SJSA1 (cell line): ENCODE data around the gene YEATS2. TPM values are rescaled to one million over a fixed set of nuclear protein-coding genes. Genes with fewer than 3 reads are reported as not detected.
A peak's percentile ranks its signal among the peaks of the same experiment; 100 is the strongest.
"Not testable (repeated sequence)": the region's sequence is repeated elsewhere in the genome, so short reads cannot be mapped to it uniquely, and the experiment has no call there.

ENCODE experiments used
- DNase-seq, 2 experiments: peaks; one replicate each; pipeline ENCODE4 v3.0.0-alpha.2; 2015 to 2020; ENCODE audit warnings: low spot score in 2 of 2, low read depth in 1 of 2
- H3K27ac ChIP-seq: fragments of 250-450 bp; sonication (Bioruptor Pico); 2 replicates; pipeline ENCODE4 v1.5.1; 2020; ENCODE audit warnings: mild to moderate bottlenecking, moderate library complexity
- H3K27me3 ChIP-seq: fragments of 250-450 bp; sonication (Bioruptor Pico); replicated peaks from 2 replicates; pipeline ENCODE4 v1.5.1; 2020; ENCODE audit warnings: mild to moderate bottlenecking, moderate library complexity
- H3K36me3 ChIP-seq: fragments of 250-450 bp; sonication (Bioruptor Pico); 2 replicates; pipeline ENCODE4 v1.5.1; 2020; ENCODE audit warnings: mild to moderate bottlenecking
- H3K4me1 ChIP-seq: fragments of 250-450 bp; sonication (Bioruptor Pico); replicated peaks from 2 replicates; pipeline ENCODE4 v1.6.1; 2021; ENCODE audit warnings: mild to moderate bottlenecking
- H3K4me3 ChIP-seq: fragments of 250-450 bp; sonication (Bioruptor Pico); 2 replicates; pipeline ENCODE4 v1.5.1; 2020; ENCODE audit warnings: mild to moderate bottlenecking
- H3K9me3 ChIP-seq: fragments of 250-450 bp; sonication (Bioruptor Pico); replicated peaks from 2 replicates; pipeline ENCODE4 v1.5.1; 2020; ENCODE audit warnings: mild to moderate bottlenecking
- total RNA-seq: library from RNA; depleted of rRNA; stranded (reverse); fragments of >200 nt; shearing (Covaris generic); gene quantifications from 2 replicates; pipeline ENCODE4 v1.2.3, GENCODE V29; 2014

Gene YEATS2
- total RNA-seq, 1 experiment from 2014 or later = 20.0 TPM

GRCh38 chr3:183733553-183733952 lies 36.0 kb downstream of the YEATS2 start:
- no peaks in the 10 kb centered on the region for H3K9me3 ChIP-seq
- H3K27ac ChIP-seq = no peak overlapping the region
- H3K36me3 ChIP-seq = peaks cover 59% of the 10 kb centered on the region
- H3K27me3 ChIP-seq = no peaks in the 10 kb centered on the region
- no peak for DNase-seq
- no peaks in the 10 kb centered on the region for H3K4me1 ChIP-seq
- no peak overlapping the region for H3K4me3 ChIP-seq

- Histone ChIP-seq H3K4me3 (no peak overlapping the region), H3K9me3 (no peaks in the 10 kb centered on the region), H3K4me1 (no peaks in the 10 kb centered on the region), H3K36me3 (peaks cover 54% of the 10 kb centered on the region), H3K27me3 (no peaks in the 10 kb centered on the region), H3K27ac (no peak overlapping the region)
- no peak for DNase-seq
Observed at GRCh38 chr3:183734750-183735494, 37.3 kb downstream of the YEATS2 start.

DNA sequence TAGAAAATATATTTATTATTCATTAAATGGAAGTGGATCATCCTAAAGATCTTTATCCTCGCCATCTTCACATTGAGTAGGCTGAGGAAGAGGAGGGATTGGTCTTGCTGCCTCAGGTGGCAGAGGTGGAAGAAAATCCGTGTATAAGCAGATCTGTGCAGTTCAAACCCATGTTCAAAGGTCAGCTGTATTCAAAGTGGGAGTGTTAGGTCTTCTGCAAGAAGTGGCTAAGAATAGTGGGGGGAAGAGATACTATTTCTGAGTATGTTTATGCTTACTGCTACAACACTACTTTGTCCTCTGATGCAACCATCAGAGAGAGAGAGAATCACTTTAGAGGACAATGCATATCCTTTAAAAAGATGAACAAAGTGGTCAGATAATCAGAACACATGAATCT lies 39.5 kb downstream of the YEATS2 start:
- DNase-seq = no peak
- H3K4me1 ChIP-seq = no peaks in the 10 kb centered on the region
- H3K36me3 ChIP-seq = peaks cover 54% of the 10 kb centered on the region
- H3K9me3 ChIP-seq = no peaks in the 10 kb centered on the region
- H3K27me3 ChIP-seq = no peaks in the 10 kb centered on the region
- no peak overlapping the region for H3K4me3 ChIP-seq
- no peak overlapping the region for H3K27ac ChIP-seq

DNA sequence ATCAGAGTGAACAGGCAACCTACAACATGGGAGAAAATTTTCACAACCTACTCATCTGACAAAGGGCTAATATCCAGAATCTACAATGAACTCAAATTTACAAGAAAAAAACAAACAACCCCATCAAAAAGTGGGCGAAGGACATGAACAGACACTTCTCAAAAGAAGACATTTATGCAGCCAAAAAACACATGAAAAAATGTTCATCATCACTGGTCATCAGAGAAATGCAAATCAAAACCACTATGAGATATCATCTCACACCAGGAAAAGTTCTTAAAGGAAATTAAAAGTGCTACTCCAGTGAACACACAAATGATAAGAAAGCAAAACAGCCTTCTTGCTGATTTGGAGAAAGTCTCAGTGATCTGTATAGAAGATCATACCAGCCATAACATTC lies 42.6 kb downstream of the YEATS2 start:
- peaks cover 57% of the 10 kb centered on the region for H3K36me3 ChIP-seq
- not testable (repeated sequence) for H3K27me3 ChIP-seq, H3K4me1 ChIP-seq, H3K4me3 ChIP-seq, DNase-seq, H3K9me3 ChIP-seq, H3K27ac ChIP-seq

- H3K36me3 ChIP-seq = peaks cover 40% of the 10 kb centered on the region
Observed at GRCh38 chr3:183743231-183743630, 45.6 kb downstream of the YEATS2 start.

DNA sequence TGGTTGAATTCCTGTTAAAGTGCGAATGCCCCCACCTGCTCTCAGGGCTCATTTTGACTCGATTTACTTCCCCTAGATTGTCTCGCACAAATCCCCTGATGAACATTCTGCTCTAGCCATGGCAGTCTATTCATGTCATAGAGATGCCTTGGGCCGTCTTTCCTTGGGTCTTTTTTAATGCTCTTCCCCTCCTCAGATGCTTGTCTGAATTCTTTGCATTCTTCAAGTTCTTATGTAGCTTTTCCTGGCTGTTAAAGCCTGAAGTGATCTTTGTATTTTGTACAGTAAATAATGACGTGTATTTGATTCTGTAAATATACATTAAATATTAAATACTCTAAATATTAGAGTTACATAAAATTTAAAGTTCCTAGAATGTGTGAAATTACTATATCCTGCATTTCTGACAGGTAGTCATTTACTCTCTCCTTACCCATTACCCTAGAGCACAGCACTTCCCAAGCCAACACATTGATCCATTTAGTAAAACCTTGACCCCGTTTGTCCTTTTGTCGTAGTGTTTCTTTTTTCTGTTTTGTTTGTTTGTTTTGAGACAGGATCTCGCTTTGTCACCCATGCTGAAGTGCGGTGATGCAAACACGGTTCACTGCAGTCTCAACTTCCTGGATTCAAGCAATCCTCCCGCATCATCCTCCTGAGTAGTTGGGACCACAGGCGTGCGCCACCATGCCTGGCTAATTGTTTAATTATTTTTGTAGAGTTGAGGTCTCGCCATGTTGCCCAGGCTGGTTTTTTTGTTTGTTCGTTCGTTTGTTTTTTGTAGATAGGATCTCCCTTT lies 47.9 kb downstream of the YEATS2 start:
- Histone ChIP-seq H3K4me3 (no peak overlapping the region), H3K4me1 (peaks cover 18% of the 10 kb centered on the region), H3K9me3 (no peaks in the 10 kb centered on the region), H3K36me3 (peaks cover 44% of the 10 kb centered on the region), H3K27me3 (no peaks in the 10 kb centered on the region), H3K27ac (peak overlapping the region; percentile 79)
- peak; percentile 56 to 66 for DNase-seq

More at GRCh38 chr3:183743231-183743630, 45.6 kb downstream of the YEATS2 start:
- DNase-seq = no peak
- Histone ChIP-seq H3K9me3 (no peaks in the 10 kb centered on the region), H3K4me1 (peaks cover 18% of the 10 kb centered on the region), H3K27me3 (no peaks in the 10 kb centered on the region), H3K27ac (no peak overlapping the region), H3K4me3 (no peak overlapping the region)

GRCh38 chr3:183754052-183754451 lies 56.5 kb downstream of the YEATS2 start:
- Histone ChIP-seq H3K36me3 (peaks cover 60% of the 10 kb centered on the region), H3K27me3 (no peaks in the 10 kb centered on the region), H3K4me1 (no peaks in the 10 kb centered on the region), H3K9me3 (no peaks in the 10 kb centered on the region), H3K27ac (no peak overlapping the region), H3K4me3 (no peak overlapping the region)
- DNase-seq = no peak

- H3K9me3 ChIP-seq = no peaks in the 10 kb centered on the region
- no peak for DNase-seq
- H3K36me3 ChIP-seq = peaks cover 45% of the 10 kb centered on the region
Observed at GRCh38 chr3:183762304-183762703, 64.7 kb downstream of the YEATS2 start.

DNA sequence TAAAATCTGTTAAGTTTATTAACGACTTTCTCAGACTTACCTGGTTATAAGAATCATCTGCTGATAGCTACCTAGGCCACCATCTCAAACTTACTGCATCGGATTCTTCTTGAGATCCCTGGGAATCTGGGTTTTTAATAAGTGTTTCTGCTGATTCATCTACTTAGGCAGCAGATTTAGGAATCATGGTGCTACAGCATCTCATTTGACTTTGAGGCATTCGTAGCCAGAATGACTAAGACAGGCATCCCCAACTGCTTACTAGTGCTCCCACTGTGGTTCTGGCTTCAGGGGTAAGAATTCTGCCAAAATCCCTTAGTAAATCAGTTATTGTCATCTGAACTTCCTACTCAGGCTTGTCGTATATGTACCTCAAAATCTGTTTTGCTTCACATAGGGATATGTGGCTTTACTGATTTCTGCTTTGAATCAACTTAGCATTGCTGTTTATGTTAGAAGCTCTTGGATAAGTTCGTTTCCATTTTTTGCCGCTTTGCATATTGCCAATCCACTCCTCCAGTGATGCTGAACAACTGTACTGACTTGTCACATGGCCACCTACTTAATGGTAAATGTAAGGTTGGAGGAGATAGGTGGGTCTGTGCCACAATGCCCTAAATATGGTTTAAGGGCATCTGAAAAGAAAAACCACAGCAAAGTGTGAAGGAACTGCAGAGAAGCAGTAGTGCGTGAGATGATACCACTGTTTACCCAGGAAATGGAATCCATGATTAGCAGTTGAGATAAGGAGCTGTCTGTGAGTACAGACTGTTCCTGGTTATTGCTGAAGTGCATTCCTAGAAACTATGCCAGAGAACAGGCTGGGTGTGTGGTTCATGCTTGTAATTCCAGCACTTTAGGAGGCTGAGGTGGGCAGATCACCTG lies 67.5 kb downstream of the YEATS2 start:
- no peaks in the 10 kb centered on the region for H3K27me3 ChIP-seq
- peaks cover 40% of the 10 kb centered on the region for H3K36me3 ChIP-seq
- H3K4me1 ChIP-seq = peaks cover 13% of the 10 kb centered on the region
- H3K27ac ChIP-seq = peak overlapping the region; percentile 33; the same call in 1 of the 2 replicates
- H3K9me3 ChIP-seq = no peaks in the 10 kb centered on the region
- no peak overlapping the region for H3K4me3 ChIP-seq
- peak in 1 of 2 experiments; percentile 19 for DNase-seq

More at GRCh38 chr3:183762304-183762703, 64.7 kb downstream of the YEATS2 start:
- H3K27me3 ChIP-seq = no peaks in the 10 kb centered on the region
- H3K4me3 ChIP-seq = no peak overlapping the region
- peaks cover 13% of the 10 kb centered on the region for H3K4me1 ChIP-seq
- no peak overlapping the region for H3K27ac ChIP-seq

DNA sequence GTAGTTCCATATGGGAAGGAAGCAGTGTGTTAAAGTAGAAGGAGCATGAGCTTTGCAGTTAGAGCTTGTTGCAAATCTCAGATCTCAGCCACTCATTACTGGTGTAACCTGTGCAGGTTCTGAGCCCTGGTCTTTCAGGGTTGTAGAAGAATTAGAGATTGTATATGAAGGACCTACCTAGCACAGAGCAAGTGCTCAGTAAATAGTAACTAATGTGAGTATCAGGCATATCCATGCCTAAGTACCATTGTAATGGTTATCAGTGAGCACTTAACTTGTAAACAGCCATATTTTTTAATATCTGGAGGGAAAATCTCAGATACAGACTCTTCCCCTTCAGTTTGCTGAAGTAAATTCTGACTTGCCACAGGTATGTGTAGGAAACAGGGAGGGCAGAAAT lies 68.5 kb downstream of the YEATS2 start:
- Histone ChIP-seq H3K27me3 (no peaks in the 10 kb centered on the region), H3K27ac (no peak overlapping the region), H3K4me1 (peaks cover 13% of the 10 kb centered on the region), H3K36me3 (peaks cover 40% of the 10 kb centered on the region), H3K4me3 (no peak overlapping the region), H3K9me3 (no peaks in the 10 kb centered on the region)
- no peak for DNase-seq

DNA sequence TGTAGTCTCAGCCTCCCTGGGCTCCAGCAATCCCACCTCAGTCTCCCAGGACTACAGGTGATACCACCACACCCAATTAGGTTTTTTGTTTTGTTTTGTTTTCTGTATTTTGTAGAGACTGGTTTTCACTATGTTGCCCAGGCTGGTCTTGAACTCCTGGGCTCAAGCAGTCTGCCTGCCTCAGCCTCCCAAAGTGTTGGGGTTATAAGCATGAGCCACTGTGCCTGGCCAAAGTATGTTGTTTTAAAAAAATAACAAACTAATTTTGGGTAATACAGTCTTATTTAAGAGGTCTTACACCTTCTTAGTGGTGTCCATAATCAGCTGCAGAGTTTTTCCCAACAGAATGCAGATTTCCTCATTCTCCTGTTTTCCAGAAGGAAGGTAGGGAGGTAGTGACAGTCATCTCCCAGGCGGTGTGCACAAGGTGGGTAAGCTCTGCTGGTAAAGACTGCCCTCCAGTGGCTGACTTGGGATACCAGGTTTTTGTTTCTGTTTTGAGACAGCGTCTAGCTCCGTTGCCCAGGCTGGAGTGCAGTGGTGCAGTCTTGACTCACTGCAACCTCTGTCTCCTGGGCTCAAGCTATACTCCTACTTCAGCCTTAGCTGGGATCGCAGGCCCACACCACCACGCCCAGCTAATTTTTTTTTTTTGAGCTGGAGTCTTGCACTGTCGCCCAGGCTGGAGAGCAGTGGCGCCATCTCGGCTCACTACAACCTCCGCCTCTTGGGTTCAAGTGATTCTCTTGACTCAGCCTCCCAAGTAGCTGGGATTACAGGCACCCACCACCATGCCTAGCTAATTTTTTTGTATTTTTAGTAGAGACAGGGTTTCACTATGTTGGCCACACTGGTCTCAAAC lies 69.4 kb downstream of the YEATS2 start:
- Histone ChIP-seq H3K27me3 (no peaks in the 10 kb centered on the region), H3K4me1 (peaks cover 13% of the 10 kb centered on the region), H3K36me3 (peaks cover 32% of the 10 kb centered on the region), H3K27ac (no peak overlapping the region), H3K4me3 (no peak overlapping the region), H3K9me3 (no peaks in the 10 kb centered on the region)
- DNase-seq = peak; percentile 56 to 69

DNA sequence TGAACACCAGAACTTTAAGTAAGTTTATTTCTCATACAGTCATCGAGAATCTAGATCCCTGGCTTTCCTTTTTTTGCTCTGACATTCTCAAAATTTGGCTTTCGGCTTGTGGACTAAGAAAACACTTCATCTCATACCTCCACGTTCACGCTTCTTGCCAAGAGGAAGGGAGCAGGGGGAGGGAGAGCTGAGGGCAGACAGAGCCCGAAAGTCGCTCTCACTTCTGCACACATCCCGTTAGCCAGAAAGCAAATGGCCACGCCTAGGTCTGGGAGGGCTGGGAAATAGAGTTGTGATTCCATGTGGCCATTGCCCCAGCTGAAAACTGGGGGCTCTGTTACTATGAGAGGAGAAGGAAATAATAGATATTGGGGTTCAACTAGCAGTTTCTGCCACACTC lies 70.5 kb downstream of the YEATS2 start:
- Histone ChIP-seq H3K4me3 (no peak overlapping the region), H3K27ac (no peak overlapping the region)

DNA sequence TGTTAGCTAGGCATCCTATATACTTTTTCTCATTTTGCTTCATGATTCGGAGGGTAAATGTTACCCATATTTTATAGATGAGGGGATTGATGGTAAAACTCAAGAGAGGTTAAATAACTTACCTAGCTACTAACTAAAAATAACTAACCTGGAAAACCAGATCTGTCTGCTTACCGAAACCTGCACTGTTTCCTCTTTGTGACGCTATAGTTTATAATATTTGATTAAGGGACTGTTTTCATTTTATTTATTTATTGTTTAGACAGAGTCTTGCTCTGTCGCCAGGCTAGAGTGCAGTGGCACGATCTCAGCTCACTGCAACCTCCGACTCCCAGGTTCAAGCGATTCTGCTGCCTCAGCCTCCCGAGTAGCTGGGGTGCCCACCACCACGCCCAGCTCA lies 71.9 kb downstream of the YEATS2 start:
- Histone ChIP-seq H3K9me3 (no peaks in the 10 kb centered on the region), H3K36me3 (peaks cover 44% of the 10 kb centered on the region), H3K4me1 (peaks cover 21% of the 10 kb centered on the region), H3K27ac (no peak overlapping the region), H3K4me3 (no peak overlapping the region), H3K27me3 (no peaks in the 10 kb centered on the region)
- no peak for DNase-seq

More for the DNA sequence above, 70.5 kb downstream of the YEATS2 start:
- Histone ChIP-seq H3K36me3 (peaks cover 37% of the 10 kb centered on the region), H3K27me3 (no peaks in the 10 kb centered on the region), H3K9me3 (no peaks in the 10 kb centered on the region), H3K4me1 (peaks cover 13% of the 10 kb centered on the region)
- no peak for DNase-seq
